GM12878 (cell line): Measurements from ENCODE around the gene SHOC2. TPM values are rescaled to one million over a fixed set of nuclear protein-coding genes. Genes with fewer than 3 reads are reported as not detected.

ENCODE experiments used
- ATAC-seq: fragments of 200-7000 bp; cut with Tn5 transposase; 3 replicates; pipeline ENCODE4 v1.9.1; 2020; ENCODE audit warnings: mild to moderate bottlenecking, moderate library complexity
- BruUV-seq: library from RNA; stranded (reverse); fragments of 400-500 nt; replicated peaks from 2 replicates; lab custom pipeline; 2021; lab: Mats Ljungman, UMichigan
- CTCF ChIA-PET: fragments of 300-600 bp; sonication (Branson Sonifier 250); formaldehyde crosslinking; extraction: SDS; loops from one replicate; lab custom pipeline; 2021; ENCODE audit warnings: inconsistent platforms; lab: Yijun Ruan, JAX
- POLR2A ChIA-PET: fragments of 350-600 bp; formaldehyde crosslinking; extraction: SDS; loops from one replicate; lab custom pipeline; 2021; ENCODE audit warnings: inconsistent platforms; lab: Charles Lee
- RAD21 ChIA-PET: fragments of 300-600 bp; sonication (Branson Sonifier 250); formaldehyde crosslinking; loops from one replicate; lab custom pipeline; 2023; ENCODE audit warnings: antibody characterized with exemption; ENCODE audit not compliant: unreplicated experiment; lab: Charles Lee
- SMC1A ChIA-PET: fragments of 300-600 bp; sonication (Branson Sonifier 250); formaldehyde crosslinking; loops from one replicate; lab custom pipeline; 2023; ENCODE audit not compliant: unreplicated experiment, uncharacterized antibody; lab: Charles Lee
- DNase-seq: peaks from one replicate; pipeline ENCODE4 v3.0.0-alpha.2; 2011; ENCODE audit warnings: low read depth, low spot score
- FAIRE-seq: peaks from 3 replicates; lab custom pipeline; 2011; peaks lifted over from hg19 to GRCh38; lab: Jason Lieb, UNC
- H2AFZ ChIP-seq: 2 replicates; pipeline ENCODE4 v1.6.0; 2011; ENCODE audit warnings: low read depth, low read length, control low read depth; ENCODE audit not compliant: control insufficient read depth
- H3K27ac ChIP-seq: 2 replicates; pipeline ENCODE4 v1.5.1; 2011; ENCODE audit warnings: control low read depth; ENCODE audit not compliant: control insufficient read depth, insufficient read depth
- H3K27me3 ChIP-seq, 2 experiments: replicated peaks in 1 of 2; 2 replicates each; pipeline versions ENCODE4 v1.6.0 to v1.6.1; 2011; ENCODE audit warnings: low read length in 1 of 2; ENCODE audit not compliant: control insufficient read depth in 2 of 2, insufficient read depth in 2 of 2
- H3K36me3 ChIP-seq, 2 experiments: 2 replicates each; pipeline ENCODE4 v1.5.1; 2011; ENCODE audit warnings: low read length in 1 of 2; ENCODE audit not compliant: control insufficient read depth in 2 of 2, insufficient read depth in 2 of 2
- H3K4me1 ChIP-seq: 2 replicates; pipeline ENCODE4 v1.6.1; 2011; ENCODE audit warnings: mild to moderate bottlenecking, low read length, moderate library complexity, mixed read lengths; ENCODE audit not compliant: control insufficient read depth, insufficient read depth
- H3K4me2 ChIP-seq: 2 replicates; pipeline ENCODE4 v1.6.0; 2011; ENCODE audit warnings: control low read depth; ENCODE audit not compliant: control insufficient read depth, insufficient read depth
- H3K4me3 ChIP-seq: fragments of 200-600 bp; sonication (generic); 2 replicates; pipeline ENCODE4 v1.5.1; 2016
- H3K79me2 ChIP-seq: 2 replicates; pipeline ENCODE4 v1.6.0; 2011; ENCODE audit warnings: low read length; ENCODE audit not compliant: control insufficient read depth, insufficient read depth
- H3K9ac ChIP-seq: 2 replicates; pipeline ENCODE4 v1.8.0; 2011; ENCODE audit warnings: low read length, control low read depth, mixed read lengths; ENCODE audit not compliant: control insufficient read depth, insufficient read depth
- H3K9me3 ChIP-seq: replicated peaks from 3 replicates; pipeline ENCODE4 v1.5.1; 2011; ENCODE audit warnings: mild to moderate bottlenecking, low read length; ENCODE audit not compliant: control insufficient read depth, insufficient read depth
- H4K20me1 ChIP-seq: 2 replicates; pipeline ENCODE4 v1.6.0; 2011; ENCODE audit not compliant: control insufficient read depth, insufficient read depth
- ATF3 ChIP-seq: IDR thresholded peaks from 2 replicates; pipeline ENCODE4 v1.6.1; 2011; ENCODE audit warnings: low read depth, mild to moderate bottlenecking, low read length, moderate library complexity, borderline replicate concordance; ENCODE audit errors: extremely low read depth
- CBX3 ChIP-seq: fragments of 200-600 bp; sonication (generic); IDR thresholded peaks from 2 replicates; pipeline ENCODE4 v1.6.1; 2016; ENCODE audit warnings: low read depth, borderline replicate concordance
- CTCF ChIP-seq, 3 experiments: IDR thresholded peaks in 2 of 3; conservative IDR thresholded peaks in 1 of 3; 2 replicates each; pipeline ENCODE4 v1.5.1; 2011; ENCODE audit warnings: low read depth in 3 of 3, low read length in 3 of 3, mild to moderate bottlenecking in 3 of 3, control low read depth in 2 of 3, moderate library complexity in 2 of 3, inconsistent platforms in 1 of 3, mixed read lengths in 1 of 3; ENCODE audit not compliant: control insufficient read depth in 2 of 3, insufficient read depth in 1 of 3; ENCODE audit errors: extremely low read depth in 1 of 3
- KAT2A ChIP-seq: conservative IDR thresholded peaks from 2 replicates; pipeline ENCODE4 v1.6.1; 2011; ENCODE audit warnings: low read depth, low read length; ENCODE audit not compliant: control insufficient read depth
- MTA3 ChIP-seq: IDR thresholded peaks from 2 replicates; pipeline ENCODE4 v1.6.1; 2012; ENCODE audit warnings: low read length, inconsistent platforms, borderline replicate concordance
- STAT1 ChIP-seq: fragments of 450-650 bp; conservative IDR thresholded peaks from 2 replicates; pipeline ENCODE4 v1.6.1; 2014; ENCODE audit warnings: antibody characterized with exemption, mild to moderate bottlenecking
- WGBS: methylation state at CpG from one replicate; pipeline ENCODE4 v1.1.6; 2016; ENCODE audit warnings: low lambda C conversion rate; ENCODE audit not compliant: insufficient replicate concordance, insufficient coverage; ENCODE audit errors: missing lambda C conversion rate; 5-methylcytosine and 5-hydroxymethylcytosine counted together
- in situ Hi-C: fragments of 300-500 bp; cut with MboI; formaldehyde crosslinking; loops from 9 replicates; pipeline ENCODE4 v1.14.3; 2018; ENCODE audit warnings: mixed read lengths
- intact Hi-C: fragments of 100-400 bp; cut with micrococcal nuclease; formaldehyde crosslinking; loops from one replicate; pipeline ENCODE4 v1.14.2; 2022; ENCODE audit not compliant: unreplicated experiment
- polyA plus RNA-seq, 11 experiments: library from polyadenylated mRNA; depleted of rRNA in 4 of 11; unstranded in 6 of 11; stranded (reverse) in 5 of 11; fragments of >200 nt; fragmentation: Nextera tagmentation in 4 of 11; fragmentation: Illumina TruSeq in 1 of 11; extraction: Ambion mirVana in 4 of 11; extraction: Trizol in 1 of 11; gene quantifications; 1 replicate in 1 of 11; 2 replicates in 10 of 11; pipeline versions ENCODE4 v1.2.1 to v1.2.3, GENCODE V29; 2011 to 2016; ENCODE audit warnings: inconsistent platforms in 2 of 11, missing spikeins in 2 of 11, low read depth in 1 of 11
- total RNA-seq, 4 experiments: library from RNA; depleted of rRNA in 3 of 4; stranded (reverse); fragments of >200 nt in 3 of 4; fragmentation: Illumina TruSeq in 1 of 4; extraction: Trizol in 1 of 4; gene quantifications; 2 replicates each; pipeline versions ENCODE4 v1.2.1 to v1.2.3, GENCODE V29; 2013 to 2021

SHOC2 gene
- total and polyA plus RNA-seq, 10 of the 15 experiments (the other 5 are each of a cell fraction or from before 2014, with no cell fraction given) = 24.8 to 65.3 (median 42.6) TPM

GRCh38 chr10:110976577-110976976 is 57.2 kb downstream of the SHOC2 start:
- FAIRE-seq (no peak), ATAC-seq (no peak), DNase-seq (no peak)
- ChIA-PET CTCF (no interaction called here), POLR2A (interaction anchor here (0.5 kb wide), 1 partner anchor 118 kb away, joined by 3 read pairs; no protein-coding TSS in a partner anchor), RAD21 (no interaction called here), SMC1A (interaction anchor here (1.1 kb wide), 1 partner anchor 19 kb away, joined by 3 read pairs; no protein-coding TSS in a partner anchor)
- TF ChIP-seq CBX3 (no peak), ATF3 (no peak)
- H3K27me3 ChIP-seq = no peaks in the 10 kb centered on the region
- H3K4me2 ChIP-seq = no peak overlapping the region
- no peak overlapping the region for H2AFZ ChIP-seq
- intact Hi-C loops (no loop called here), in situ Hi-C loops (no loop called here)
- peaks cover 12% of the 10 kb centered on the region; the same call in 1 of the 2 replicates for H3K4me1 ChIP-seq
- H3K9me3 ChIP-seq = peaks cover 17% of the 10 kb centered on the region
- H3K27ac ChIP-seq = no peak overlapping the region
- H4K20me1 ChIP-seq = no peaks in the 10 kb centered on the region
- no peak overlapping the region for H3K9ac ChIP-seq
- no peak overlapping the region for H3K4me3 ChIP-seq
- no TSS peak for BruUV-seq
- H3K79me2 ChIP-seq = peaks cover 76% of the 10 kb centered on the region
- H3K36me3 ChIP-seq = peaks cover 0 to 6% of the 10 kb centered on the region in 2 experiments; a peak in 2 of 4 replicates
- 96% methylated on average over 1 of the region's 1 CpG for WGBS

- RAD21 ChIA-PET = no interaction called here
- H3K4me1 ChIP-seq = peaks cover 11% of the 10 kb centered on the region; the same call in 1 of the 2 replicates
- peaks cover 0 to 6% of the 10 kb centered on the region in 2 experiments; a peak in 2 of 4 replicates for H3K36me3 ChIP-seq
- H3K4me3 ChIP-seq = no peak overlapping the region
- ATAC-seq (no peak), DNase-seq (no peak), FAIRE-seq (no peak)
- H3K79me2 ChIP-seq = peaks cover 70% of the 10 kb centered on the region
- intact Hi-C loops = no loop called here
- POLR2A ChIA-PET = interaction anchor here (0.9 kb wide), 1 partner anchor 9 kb away, joined by 3 read pairs; no protein-coding TSS in a partner anchor
- 98% methylated on average over 2 of the region's 2 CpGs for WGBS
- no peaks in the 10 kb centered on the region for H4K20me1 ChIP-seq
- CTCF ChIA-PET = no interaction called here
- no peak overlapping the region for H3K27ac ChIP-seq
- SMC1A ChIA-PET = interaction anchor here (0.6 to 1.4 kb wide), 2 partner anchors 16 to 18 kb away, joined by 3 to 8 read pairs; no protein-coding TSS in a partner anchor
- H3K9ac ChIP-seq = no peak overlapping the region
- peaks cover 17% of the 10 kb centered on the region for H3K9me3 ChIP-seq
- TF ChIP-seq CTCF (IDR thresholded peaks at IDR 0.05 in 2 of 3, conservative IDR thresholded peaks at IDR 0.05 in 1 of 3; ENCODE audit: control insufficient read depth in 2 of 3, extremely low read depth in 1 of 3, insufficient read depth in 1 of 3, low read depth in 3 of 3, low read length in 3 of 3) (no peak), MTA3 (no peak), STAT1 (no peak), KAT2A (no peak)
- H3K4me2 ChIP-seq = no peak overlapping the region
- H3K27me3 ChIP-seq = no peaks in the 10 kb centered on the region
- no TSS peak for BruUV-seq
- in situ Hi-C loops = no loop called here
- no peak overlapping the region for H2AFZ ChIP-seq
Measured at GRCh38 chr10:110977662-110978061, 58.3 kb downstream of the SHOC2 start.
